OCI-LY7 (cell line): ENCODE measurements around the gene CYP8B1.

ENCODE experiments used
- EZH2phosphoT487 ChIP-seq: fragments of 200-600 bp; sonication (generic); IDR thresholded peaks from 2 replicates; pipeline ENCODE4 v1.6.1; 2018; ENCODE audit warnings: low read depth, borderline replicate concordance, mild to moderate bottlenecking, mixed run types, antibody characterized with exemption, low read length, moderate library complexity, mixed read lengths
- TF ChIP-seq, protein P1 (sequence below): fragments of 200-600 bp; sonication (generic); conservative IDR thresholded peaks from 2 replicates; pipeline ENCODE4 v1.5.1; 2014; ENCODE audit warnings: mild to moderate bottlenecking, antibody characterized with exemption, low read length, moderate library complexity, mixed read lengths

DNA sequence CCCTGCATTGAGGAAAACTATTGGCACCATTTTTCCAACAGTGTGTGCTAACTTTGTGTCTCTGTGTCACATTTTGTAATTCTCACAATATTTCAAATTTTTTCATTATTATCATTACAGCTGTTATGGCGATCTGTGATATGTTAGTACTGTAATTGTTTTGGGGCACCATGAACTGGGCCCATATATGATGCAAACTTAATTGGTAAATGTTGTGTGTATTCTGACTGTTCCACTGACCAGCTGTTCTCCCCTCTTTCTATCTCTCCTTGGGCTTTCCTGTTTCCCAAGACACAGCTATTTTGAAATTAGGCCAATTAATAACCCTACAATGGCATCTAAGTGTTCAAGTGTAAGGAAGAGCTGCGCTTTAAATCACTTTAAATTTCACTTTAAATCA is 2.2 kb upstream of the CYP8B1 start:
- TF ChIP-seq, protein P1, sequence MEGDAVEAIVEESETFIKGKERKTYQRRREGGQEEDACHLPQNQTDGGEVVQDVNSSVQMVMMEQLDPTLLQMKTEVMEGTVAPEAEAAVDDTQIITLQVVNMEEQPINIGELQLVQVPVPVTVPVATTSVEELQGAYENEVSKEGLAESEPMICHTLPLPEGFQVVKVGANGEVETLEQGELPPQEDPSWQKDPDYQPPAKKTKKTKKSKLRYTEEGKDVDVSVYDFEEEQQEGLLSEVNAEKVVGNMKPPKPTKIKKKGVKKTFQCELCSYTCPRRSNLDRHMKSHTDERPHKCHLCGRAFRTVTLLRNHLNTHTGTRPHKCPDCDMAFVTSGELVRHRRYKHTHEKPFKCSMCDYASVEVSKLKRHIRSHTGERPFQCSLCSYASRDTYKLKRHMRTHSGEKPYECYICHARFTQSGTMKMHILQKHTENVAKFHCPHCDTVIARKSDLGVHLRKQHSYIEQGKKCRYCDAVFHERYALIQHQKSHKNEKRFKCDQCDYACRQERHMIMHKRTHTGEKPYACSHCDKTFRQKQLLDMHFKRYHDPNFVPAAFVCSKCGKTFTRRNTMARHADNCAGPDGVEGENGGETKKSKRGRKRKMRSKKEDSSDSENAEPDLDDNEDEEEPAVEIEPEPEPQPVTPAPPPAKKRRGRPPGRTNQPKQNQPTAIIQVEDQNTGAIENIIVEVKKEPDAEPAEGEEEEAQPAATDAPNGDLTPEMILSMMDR, result no peak
- no peak for TF ChIP-seq EZH2phosphoT487
